Activated CD8-positive, alpha-beta T cell treated with anti-CD3 and anti-CD28 coated beads, Interleukin-2, amount 10 ng/mL, durations not matched to agents 7 days and 5 days (primary cell): ENCODE results near the gene CCDC33. TPM values are rescaled to one million over a fixed set of nuclear protein-coding genes. Genes with fewer than 3 reads are reported as not detected.

Experiments used
- ATAC-seq: fragments of 150-1000 bp; cut with Tn5 transposase; one replicate; pipeline ENCODE4 v1.10.0; 2021; ENCODE audit warnings: moderate library complexity
- CTCF ChIA-PET: fragments of 350-600 bp; sonication (Branson Sonifier 250); formaldehyde crosslinking; loops from one replicate; lab custom pipeline; 2021; ENCODE audit warnings: antibody characterized with exemption; lab: Charles Lee
- POLR2A ChIA-PET: fragments of 350-600 bp; sonication (Branson Sonifier 250); formaldehyde crosslinking; loops from one replicate; lab custom pipeline; 2021; ENCODE audit warnings: antibody characterized with exemption; lab: Charles Lee
- DNase-seq: peaks from one replicate; pipeline ENCODE4 v3.0.0-alpha.2; 2020
- H3K27ac Mint-ChIP-seq: one replicate; pipeline ENCODE4 v1.8.0; 2021; ENCODE audit warnings: mild to moderate bottlenecking, mixed read lengths
- H3K27me3 Mint-ChIP-seq: one replicate; pipeline ENCODE4 v1.8.0; 2021; ENCODE audit warnings: low read depth, mixed read lengths
- H3K36me3 Mint-ChIP-seq: one replicate; pipeline ENCODE4 v1.8.0; 2021; ENCODE audit warnings: low read depth, mixed read lengths
- H3K4me1 Mint-ChIP-seq: one replicate; pipeline ENCODE4 v1.8.0; 2021; ENCODE audit warnings: low read depth, mixed read lengths
- H3K4me3 Mint-ChIP-seq: one replicate; pipeline ENCODE4 v1.8.0; 2021; ENCODE audit warnings: mild to moderate bottlenecking, mixed read lengths
- H3K9me3 Mint-ChIP-seq: one replicate; pipeline ENCODE4 v1.8.0; 2022; ENCODE audit warnings: mixed read lengths; ENCODE audit not compliant: insufficient read depth
- total RNA-seq, 2 experiments: library from RNA; stranded (reverse); gene quantifications; one replicate each; pipeline ENCODE4 v1.2.3, GENCODE V29; 2021

The CCDC33 gene
- total RNA-seq, 2 experiments from 2014 or later, result not detected

DNA sequence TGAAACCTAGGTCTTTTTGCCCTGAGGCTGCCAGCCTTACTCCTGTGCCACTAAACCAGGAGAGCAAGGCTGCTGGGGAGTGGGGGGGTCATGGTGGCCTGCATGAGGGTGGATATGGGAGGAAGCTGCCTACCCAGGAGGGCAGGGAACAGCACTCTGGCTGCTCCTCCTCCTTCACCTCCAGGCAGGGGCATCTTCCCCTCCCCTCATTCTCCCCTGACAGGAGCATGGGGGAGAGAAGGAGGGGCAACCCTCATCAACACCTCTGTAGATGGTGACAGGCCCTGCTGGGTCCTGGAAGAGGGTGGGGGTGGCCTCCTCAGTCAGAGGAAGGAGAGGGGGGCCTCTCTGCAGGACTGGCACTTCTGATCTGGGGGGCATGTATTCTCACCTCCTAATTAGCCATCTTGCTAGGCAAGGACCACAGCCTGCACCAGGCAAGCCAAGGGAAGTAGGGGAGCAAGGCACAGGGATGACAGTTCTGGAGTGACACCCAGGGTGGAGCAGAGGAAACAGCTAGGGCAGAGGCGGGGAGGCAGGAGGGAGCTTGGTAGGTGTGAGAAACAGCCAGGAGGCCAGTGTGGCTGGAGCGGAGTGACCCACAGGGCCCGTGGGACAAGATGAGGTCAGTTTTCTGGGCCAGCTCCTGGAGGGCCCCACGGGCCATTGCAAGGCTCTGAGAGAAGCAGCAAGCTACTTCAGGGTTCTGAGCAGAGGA is 4.9 kb downstream of the CCDC33 start:
- CTCF ChIA-PET, result interaction anchor here (1.2 kb wide), 2 partner anchors 66 to 81 kb away, joined by 5 to 7 read pairs; no protein-coding TSS in a partner anchor

DNA sequence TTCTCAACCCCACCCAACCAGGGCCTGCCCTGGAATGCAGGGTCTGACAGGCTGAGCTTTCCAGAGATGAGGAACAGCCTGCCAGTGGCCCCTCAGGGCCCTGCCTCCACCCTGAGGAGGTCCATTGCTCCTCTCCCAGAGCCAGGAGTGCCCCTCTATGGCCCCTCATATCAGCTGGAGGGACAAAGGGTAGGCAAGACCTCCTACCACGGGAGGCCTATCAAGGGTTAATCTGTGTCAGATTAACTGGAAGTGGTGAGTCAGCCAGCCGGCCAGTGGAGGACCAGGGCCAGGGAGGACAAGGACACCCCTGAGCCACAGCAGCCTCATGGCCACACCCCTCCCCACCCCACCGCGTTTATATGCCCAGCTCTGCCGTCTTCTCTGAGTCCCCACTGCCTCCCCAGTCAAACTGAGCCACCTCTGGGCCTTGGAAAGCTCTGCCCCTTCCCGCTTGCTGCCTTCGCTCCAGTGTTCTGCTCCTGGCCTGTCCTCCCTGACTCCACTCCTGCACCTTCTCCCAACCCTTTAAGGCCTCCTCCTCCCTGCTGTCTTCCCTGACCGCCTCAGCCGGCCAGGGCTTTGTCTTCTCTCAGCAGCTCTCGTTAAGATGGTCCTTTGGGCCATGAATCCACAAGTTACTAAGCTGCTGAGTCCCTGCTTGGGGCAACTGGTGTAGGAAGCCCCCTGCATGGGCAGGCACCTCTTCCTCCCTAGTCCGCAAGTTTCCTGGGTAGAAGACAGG is 6.5 kb downstream of the CCDC33 start:
- no peaks in the 10 kb centered on the region for H3K36me3 Mint-ChIP-seq
- no peak overlapping the region for H3K4me3 Mint-ChIP-seq
- ATAC-seq (no peak), DNase-seq (no peak)
- ChIA-PET CTCF (interaction anchor here (0.7 kb wide), 1 partner anchor 9 kb away, joined by 3 read pairs; no protein-coding TSS in a partner anchor), POLR2A (no interaction called here)
- H3K9me3 Mint-ChIP-seq, result no peaks in the 10 kb centered on the region
- H3K4me1 Mint-ChIP-seq, result peaks cover 8% of the 10 kb centered on the region
- peaks cover 23% of the 10 kb centered on the region for H3K27me3 Mint-ChIP-seq
- H3K27ac Mint-ChIP-seq, result no peak overlapping the region

More for the DNA sequence above, 4.9 kb downstream of the CCDC33 start:
- POLR2A ChIA-PET, result no interaction called here
- Mint-ChIP-seq H3K9me3 (no peaks in the 10 kb centered on the region), H3K27me3 (peaks cover 14% of the 10 kb centered on the region), H3K4me1 (peaks cover 8% of the 10 kb centered on the region), H3K27ac (no peak overlapping the region), H3K36me3 (no peaks in the 10 kb centered on the region), H3K4me3 (no peak overlapping the region)
- no peak for DNase-seq
- ATAC-seq, result no peak

DNA sequence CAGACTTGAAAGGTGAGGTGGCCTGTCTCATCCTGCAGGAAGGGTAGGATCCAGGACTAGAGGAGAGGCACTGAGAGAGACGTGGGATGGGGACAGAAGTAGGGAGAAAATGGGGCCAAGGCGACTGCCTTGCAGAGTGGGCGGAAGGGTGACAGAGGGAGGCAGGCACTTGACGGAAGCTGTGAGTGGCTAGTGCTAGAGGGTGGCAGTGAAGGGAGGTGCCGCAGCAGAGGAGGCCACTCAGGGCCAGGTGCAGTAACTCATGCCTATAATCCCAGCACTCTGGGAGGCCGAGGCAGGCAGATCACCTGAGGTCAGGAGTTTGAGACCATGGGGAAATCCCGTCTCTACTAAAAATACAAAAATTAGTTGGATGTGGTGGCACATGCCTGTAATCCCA is 7.3 kb downstream of the CCDC33 start:
- Mint-ChIP-seq H3K9me3 (no peaks in the 10 kb centered on the region), H3K4me3 (no peak overlapping the region), H3K27ac (no peak overlapping the region), H3K27me3 (peaks cover 23% of the 10 kb centered on the region), H3K4me1 (peaks cover 8% of the 10 kb centered on the region), H3K36me3 (no peaks in the 10 kb centered on the region)
- ChIA-PET POLR2A (no interaction called here), CTCF (no interaction called here)
- DNase-seq (no peak), ATAC-seq (no peak)

DNA sequence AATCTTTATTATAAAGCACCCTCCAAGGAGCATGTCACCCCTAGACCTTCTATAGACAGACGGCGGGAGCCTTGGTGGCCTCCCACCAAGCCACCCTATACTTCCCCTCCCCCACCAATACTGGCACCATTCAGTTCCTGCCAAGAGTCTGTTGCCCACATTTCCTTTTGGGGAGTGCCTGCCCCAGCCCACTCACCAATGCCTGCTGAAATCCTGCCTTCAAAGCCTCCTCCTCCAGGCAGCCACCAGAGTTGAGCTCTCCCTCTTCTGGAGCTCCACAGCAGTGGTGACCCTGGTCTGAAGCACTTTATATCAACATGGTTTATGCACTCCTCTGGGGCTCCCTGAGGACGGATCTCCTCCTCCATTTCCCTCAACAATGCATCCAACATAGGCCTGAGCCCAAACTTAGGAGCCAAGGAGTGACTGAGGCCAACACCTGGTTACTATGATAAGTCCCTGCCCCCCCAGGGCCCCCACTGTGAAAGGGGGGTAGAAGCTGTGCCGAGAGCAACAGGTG is 8.8 kb downstream of the CCDC33 start:
- DNase-seq (no peak), ATAC-seq (no peak)
- H3K9me3 Mint-ChIP-seq, result no peaks in the 10 kb centered on the region
- CTCF ChIA-PET, result interaction anchor here (0.7 kb wide), 1 partner anchor 63 kb away, joined by 3 read pairs; no protein-coding TSS in a partner anchor
- peaks cover 8% of the 10 kb centered on the region for H3K4me1 Mint-ChIP-seq
- POLR2A ChIA-PET, result no interaction called here
- peaks cover 23% of the 10 kb centered on the region for H3K27me3 Mint-ChIP-seq
- H3K36me3 Mint-ChIP-seq, result no peaks in the 10 kb centered on the region
- no peak overlapping the region for H3K27ac Mint-ChIP-seq
- no peak overlapping the region for H3K4me3 Mint-ChIP-seq

DNA sequence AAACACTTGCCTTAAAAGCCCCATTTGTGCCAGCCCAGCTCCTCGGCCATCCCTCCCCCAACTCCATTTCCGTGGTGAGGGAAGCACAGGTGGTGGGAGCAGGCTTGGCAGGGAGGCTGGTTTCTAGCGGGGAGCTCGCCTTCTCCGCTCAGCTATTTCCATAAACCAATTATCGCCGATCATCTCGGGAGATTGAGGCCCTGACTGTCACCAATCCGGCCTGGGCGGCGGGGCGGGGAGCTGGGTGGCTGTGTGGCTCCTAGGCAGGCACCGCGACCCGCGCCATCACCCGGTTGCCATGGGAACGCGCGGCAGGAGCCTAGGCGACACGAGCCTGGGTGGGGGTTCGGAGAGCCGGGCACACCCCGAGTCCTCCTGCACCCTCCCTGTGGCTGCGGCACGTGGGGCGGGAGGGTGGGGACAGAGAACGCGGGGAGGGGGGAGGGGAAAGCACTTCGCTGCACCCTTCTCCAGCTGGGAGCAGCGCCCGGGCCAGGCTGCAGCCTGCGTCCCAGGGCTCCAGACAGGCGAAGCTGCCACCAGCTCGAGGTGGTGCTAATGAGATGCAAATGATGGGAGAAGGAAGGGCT is 9.3 kb downstream of the CCDC33 start:
- ATAC-seq (peak; percentile 72), DNase-seq (peak; percentile 39)
- ChIA-PET CTCF (interaction anchor here (0.7 kb wide), 1 partner anchor 62 kb away, joined by 3 read pairs; no protein-coding TSS in a partner anchor), POLR2A (no interaction called here)
- Mint-ChIP-seq H3K9me3 (no peaks in the 10 kb centered on the region), H3K4me3 (no peak overlapping the region), H3K27me3 (peaks cover 23% of the 10 kb centered on the region), H3K4me1 (peaks cover 8% of the 10 kb centered on the region), H3K27ac (no peak overlapping the region), H3K36me3 (no peaks in the 10 kb centered on the region)

DNA sequence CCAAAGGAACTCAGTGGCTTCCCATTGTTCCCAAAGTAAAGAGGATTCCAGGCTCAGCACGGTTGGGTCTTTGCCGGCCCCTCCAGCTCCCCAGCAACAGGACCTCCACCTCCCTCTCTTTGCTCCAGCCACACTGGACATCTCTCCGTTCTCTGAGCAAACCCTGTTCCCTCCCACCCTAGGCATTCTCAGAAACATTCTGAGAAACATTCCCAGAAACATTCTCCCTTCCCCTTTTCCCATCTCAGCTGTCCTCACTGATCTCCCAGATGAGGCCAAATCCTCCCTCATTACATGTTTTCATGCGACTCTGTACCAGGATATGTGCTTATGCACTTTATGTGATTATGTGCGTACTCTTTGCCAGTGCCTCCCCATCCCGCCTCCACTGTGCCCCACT is 14.1 kb downstream of the CCDC33 start:
- H3K9me3 Mint-ChIP-seq, result no peaks in the 10 kb centered on the region
- ChIA-PET CTCF (no interaction called here), POLR2A (no interaction called here)
- H3K36me3 Mint-ChIP-seq, result no peaks in the 10 kb centered on the region
- no peak overlapping the region for H3K27ac Mint-ChIP-seq
- peaks cover 16% of the 10 kb centered on the region for H3K27me3 Mint-ChIP-seq
- peaks cover 1% of the 10 kb centered on the region for H3K4me1 Mint-ChIP-seq
- DNase-seq, result no peak
- no peak overlapping the region for H3K4me3 Mint-ChIP-seq
- no peak for ATAC-seq

DNA sequence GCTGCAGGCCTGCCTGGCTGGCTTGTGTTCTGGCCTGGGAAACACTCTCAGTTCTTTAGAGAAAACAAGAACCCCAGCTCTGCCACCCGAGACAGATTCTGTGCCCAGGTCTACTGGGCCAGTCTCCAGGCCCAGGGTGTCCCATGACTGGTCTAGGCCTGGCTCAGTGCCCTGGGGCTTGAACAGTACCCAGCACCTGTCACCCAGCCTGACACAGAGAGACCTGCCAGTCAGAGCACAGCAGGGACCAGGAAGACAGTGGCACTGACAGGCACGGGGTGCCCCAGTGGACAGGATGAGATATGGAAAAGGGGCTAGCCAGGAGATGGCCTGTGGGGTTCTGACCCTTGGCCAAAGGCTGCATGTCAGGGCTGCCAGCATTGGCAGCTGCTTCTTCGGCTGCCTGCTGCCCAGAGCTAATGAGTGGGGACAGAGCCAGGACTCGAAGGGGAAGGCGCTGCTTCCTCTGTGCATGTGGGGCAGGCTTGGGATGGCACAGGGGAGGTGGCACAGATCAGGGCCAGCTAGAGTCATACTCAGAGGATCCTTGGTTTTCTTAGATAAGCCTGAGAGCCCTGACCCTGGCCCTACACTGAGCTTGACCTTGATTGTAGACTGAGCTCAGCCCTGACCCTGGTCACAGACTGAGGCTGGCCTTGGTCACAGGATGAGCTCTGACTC is 15.1 kb downstream of the CCDC33 start:
- H3K27ac Mint-ChIP-seq, result no peak overlapping the region
- no peak overlapping the region for H3K4me3 Mint-ChIP-seq
- no peak for ATAC-seq
- no peak for DNase-seq
- H3K9me3 Mint-ChIP-seq, result no peaks in the 10 kb centered on the region
- ChIA-PET POLR2A (no interaction called here), CTCF (interaction anchor here (1.3 kb wide), 1 partner anchor 70 kb away, joined by 3 read pairs; no protein-coding TSS in a partner anchor)
- peaks cover 8% of the 10 kb centered on the region for H3K27me3 Mint-ChIP-seq
- no peaks in the 10 kb centered on the region for H3K4me1 Mint-ChIP-seq
- H3K36me3 Mint-ChIP-seq, result no peaks in the 10 kb centered on the region

DNA sequence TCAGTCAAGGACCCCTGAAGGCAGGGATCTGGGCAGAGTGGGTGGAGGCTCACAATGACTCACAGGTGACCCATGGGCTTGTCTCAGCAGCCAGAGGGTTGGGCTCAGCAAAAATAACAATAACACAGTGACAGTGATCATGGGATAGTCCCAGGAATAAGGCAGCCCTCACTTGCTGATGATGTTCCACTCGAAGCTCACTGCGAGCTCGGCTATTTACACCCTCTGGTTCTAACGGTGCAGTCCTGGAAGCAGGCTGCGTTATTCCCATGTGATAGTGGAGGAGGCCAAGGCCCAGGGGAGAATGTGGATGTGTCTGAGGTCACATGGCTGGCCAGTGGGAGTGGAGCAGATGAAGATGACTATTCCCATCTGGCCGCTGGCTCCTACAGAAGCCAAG is 16.2 kb downstream of the CCDC33 start:
- POLR2A ChIA-PET, result no interaction called here
- H3K27me3 Mint-ChIP-seq, result peaks cover 3% of the 10 kb centered on the region
- no peaks in the 10 kb centered on the region for H3K9me3 Mint-ChIP-seq
- CTCF ChIA-PET, result interaction anchor here (1.3 kb wide), 1 partner anchor 69 kb away, joined by 3 read pairs; no protein-coding TSS in a partner anchor
- H3K36me3 Mint-ChIP-seq, result no peaks in the 10 kb centered on the region
- H3K4me3 Mint-ChIP-seq, result no peak overlapping the region
- DNase-seq (no peak), ATAC-seq (no peak)
- H3K27ac Mint-ChIP-seq, result no peak overlapping the region
- no peaks in the 10 kb centered on the region for H3K4me1 Mint-ChIP-seq

DNA sequence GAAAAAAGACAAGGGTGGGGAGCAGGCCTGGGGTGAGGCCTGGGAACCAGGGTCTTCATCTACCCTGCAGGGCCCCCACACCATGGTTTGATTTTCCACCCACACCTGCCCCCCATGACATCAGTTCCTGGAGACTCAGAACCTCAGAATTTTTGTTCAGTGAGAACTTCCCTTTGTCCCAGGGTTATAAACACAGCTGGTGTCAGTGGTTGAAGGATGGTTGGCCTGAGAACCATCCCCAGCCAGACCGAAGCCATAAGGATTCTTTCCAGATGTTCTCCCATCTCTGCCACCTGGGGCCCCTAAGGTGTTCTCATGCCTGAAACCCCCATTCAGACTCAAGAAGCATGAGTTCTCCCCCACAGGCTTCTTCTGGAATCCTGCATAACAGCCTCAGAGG is 16.6 kb downstream of the CCDC33 start:
- no peak for ATAC-seq
- no peak overlapping the region for H3K4me3 Mint-ChIP-seq

DNA sequence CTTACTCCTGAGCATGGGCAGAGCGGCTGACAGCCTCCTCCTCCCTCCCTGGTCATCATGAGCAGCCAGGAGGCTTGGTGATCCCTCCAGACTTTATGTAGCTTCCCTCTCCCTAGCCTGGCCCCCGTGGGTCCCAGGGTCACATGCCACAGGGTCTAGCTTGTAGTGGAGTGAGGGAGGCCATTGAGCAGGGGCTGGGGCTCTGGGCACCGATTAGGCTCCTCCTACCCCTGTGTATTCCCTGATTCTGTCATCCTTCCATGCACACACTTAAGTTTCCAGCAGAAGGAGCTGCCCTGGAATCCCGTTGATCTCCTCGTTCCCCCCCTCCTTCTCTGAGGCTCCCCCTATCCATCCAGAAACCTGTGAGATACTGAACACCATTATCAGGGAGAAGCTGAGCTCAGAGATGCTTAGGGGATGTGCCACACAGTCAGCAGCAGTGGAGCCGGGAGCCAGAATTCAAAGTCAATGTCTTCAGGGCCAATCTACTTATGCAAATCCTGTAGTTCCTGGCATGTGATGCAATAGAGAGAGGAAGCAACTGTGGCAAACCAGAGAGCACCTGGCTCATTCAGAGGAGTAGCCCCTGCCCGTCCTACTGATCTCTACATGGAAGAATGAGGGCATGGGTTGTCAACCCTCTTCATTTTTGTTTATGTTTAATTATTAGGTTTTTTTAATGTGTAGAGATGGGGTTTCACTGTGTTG is 17.2 kb downstream of the CCDC33 start:
- ChIA-PET CTCF (no interaction called here), POLR2A (no interaction called here)
- no peaks in the 10 kb centered on the region for H3K4me1 Mint-ChIP-seq
- no peak for DNase-seq
- no peaks in the 10 kb centered on the region for H3K9me3 Mint-ChIP-seq
- H3K36me3 Mint-ChIP-seq, result no peaks in the 10 kb centered on the region
- H3K4me3 Mint-ChIP-seq, result no peak overlapping the region
- no peak overlapping the region for H3K27ac Mint-ChIP-seq
- no peak for ATAC-seq
- H3K27me3 Mint-ChIP-seq, result peaks cover 2% of the 10 kb centered on the region

More for the DNA sequence above, 16.6 kb downstream of the CCDC33 start:
- no peak for DNase-seq
- Mint-ChIP-seq H3K9me3 (no peaks in the 10 kb centered on the region), H3K36me3 (no peaks in the 10 kb centered on the region), H3K27ac (no peak overlapping the region), H3K4me1 (no peaks in the 10 kb centered on the region), H3K27me3 (peaks cover 2% of the 10 kb centered on the region)
- CTCF ChIA-PET, result interaction anchor here (1.3 kb wide), 1 partner anchor 68 kb away, joined by 3 read pairs; no protein-coding TSS in a partner anchor
- POLR2A ChIA-PET, result no interaction called here

DNA sequence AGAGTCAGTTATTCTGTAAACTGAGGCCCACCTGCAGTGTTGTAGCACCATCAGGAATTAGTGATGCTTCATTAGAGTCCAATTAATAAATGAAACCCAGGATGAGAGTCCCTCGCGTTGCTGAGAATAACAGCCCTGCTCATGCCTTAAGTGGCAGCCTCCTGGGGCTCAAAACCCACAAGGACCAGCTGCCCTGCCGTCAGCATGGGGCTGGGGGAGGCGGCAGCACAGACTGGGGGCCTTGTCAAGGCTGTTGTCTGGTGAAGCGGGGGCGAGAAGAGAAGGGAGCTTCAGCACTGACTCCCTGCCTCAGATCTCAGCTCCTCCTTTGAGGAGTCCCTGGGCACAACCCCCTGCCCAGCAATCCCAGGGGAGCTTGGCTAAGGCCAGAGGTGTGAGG is 21.0 kb downstream of the CCDC33 start:
- ATAC-seq (no peak), DNase-seq (no peak)
- H3K27me3 Mint-ChIP-seq, result peaks cover 3% of the 10 kb centered on the region
- CTCF ChIA-PET, result no interaction called here
- H3K4me1 Mint-ChIP-seq, result no peaks in the 10 kb centered on the region
- H3K27ac Mint-ChIP-seq, result no peak overlapping the region
- POLR2A ChIA-PET, result no interaction called here
- no peak overlapping the region for H3K4me3 Mint-ChIP-seq
- no peaks in the 10 kb centered on the region for H3K36me3 Mint-ChIP-seq
- no peaks in the 10 kb centered on the region for H3K9me3 Mint-ChIP-seq
